ENCODE results near the gene PDK3.

The PDK3 gene

DNA sequence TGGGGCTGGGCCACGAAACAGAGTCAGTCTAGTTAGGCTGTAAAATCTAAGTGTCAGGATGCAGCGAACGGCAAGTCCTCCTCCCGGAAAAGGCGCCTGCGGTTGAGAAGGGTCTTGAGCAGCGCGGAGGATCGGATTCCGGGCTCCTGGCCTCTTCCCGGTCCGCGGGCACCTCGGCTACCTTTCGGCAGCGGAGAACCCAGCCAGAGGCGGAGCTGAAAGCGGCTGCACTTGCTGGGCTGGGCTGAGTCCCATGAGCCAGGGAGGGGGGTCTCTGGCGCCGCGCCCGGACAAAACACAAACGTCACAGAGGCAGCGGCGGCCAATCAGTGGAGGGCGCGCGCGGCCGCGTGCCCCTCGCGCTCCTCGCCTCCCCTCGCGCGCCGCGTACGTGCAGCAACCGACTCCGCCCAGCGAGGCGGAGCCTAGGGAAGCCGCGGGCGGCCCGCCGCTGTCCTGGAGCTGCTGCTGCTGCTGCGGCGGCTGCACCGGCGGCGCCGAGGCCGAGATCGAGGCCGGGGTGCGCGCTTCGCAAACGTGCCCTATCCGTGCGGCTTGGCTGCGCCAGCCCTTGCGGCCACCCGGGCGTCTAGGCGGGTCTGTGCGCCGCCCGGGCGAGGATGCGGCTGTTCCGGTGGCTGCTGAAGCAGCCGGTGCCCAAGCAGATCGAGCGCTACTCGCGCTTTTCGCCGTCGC is at the start of gene PDK3:
Gene PDK3 (plus strand): TSS at position 451 of the 696 bp plus-strand sequence. CDS start 170 bp downstream, at position 621.
- H3K4me3 ChIP-seq (ENCODE audit: low read length), result peak within 1 kb of the TSS; percentile 83
- TF ChIP-seq ZNF274 (IDR thresholded peaks at IDR 0.05; ENCODE audit: low read depth, low read length), result no peak

DNA sequence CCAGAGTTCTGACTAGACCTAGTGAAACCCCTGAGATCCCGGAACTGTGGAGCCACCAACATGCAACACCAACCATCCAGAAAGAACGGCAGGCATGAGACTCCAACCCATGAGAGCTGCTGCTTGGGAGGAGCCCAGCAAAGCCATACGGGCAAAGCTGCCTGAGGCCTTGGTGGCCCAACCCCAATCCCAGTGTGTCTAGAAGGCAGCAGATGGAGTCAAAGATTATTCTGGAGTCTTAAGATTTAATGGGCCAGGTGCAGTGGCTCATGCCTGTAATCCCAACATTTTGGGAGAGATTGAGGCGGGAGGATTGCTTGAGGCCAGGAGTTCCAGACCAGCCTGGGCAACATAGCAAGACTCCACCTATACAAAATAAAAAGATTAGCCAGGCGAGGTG is 49.2 kb upstream of the PDK3 start:
- TF ChIP-seq ZNF274 (IDR thresholded peaks at IDR 0.05; ENCODE audit: low read depth, low read length), result no peak
- no peak overlapping the region for H3K4me3 ChIP-seq (ENCODE audit: low read length)

DNA sequence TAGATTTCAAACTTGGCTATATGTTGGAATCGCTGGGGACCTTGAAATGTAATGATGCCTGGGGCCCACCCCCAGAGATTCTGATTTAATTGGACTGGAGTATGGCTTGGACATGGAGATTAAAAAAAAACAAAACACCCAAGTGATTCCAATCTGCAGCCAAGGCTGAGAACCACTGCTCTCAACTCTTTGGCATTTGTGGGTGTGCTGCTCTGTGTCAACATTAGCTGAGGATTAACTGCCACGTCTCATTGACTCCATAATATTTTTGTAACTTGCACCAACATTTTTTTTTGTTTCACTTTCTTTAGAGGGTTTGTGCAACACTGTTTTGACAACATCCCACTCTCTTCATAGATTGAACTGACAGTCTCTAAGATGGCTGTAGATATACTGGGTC is 41.1 kb upstream of the PDK3 start:
- no peak overlapping the region for H3K4me3 ChIP-seq (ENCODE audit: low read length)
- TF ChIP-seq ZNF274 (IDR thresholded peaks at IDR 0.05; ENCODE audit: low read depth, low read length), result no peak

DNA sequence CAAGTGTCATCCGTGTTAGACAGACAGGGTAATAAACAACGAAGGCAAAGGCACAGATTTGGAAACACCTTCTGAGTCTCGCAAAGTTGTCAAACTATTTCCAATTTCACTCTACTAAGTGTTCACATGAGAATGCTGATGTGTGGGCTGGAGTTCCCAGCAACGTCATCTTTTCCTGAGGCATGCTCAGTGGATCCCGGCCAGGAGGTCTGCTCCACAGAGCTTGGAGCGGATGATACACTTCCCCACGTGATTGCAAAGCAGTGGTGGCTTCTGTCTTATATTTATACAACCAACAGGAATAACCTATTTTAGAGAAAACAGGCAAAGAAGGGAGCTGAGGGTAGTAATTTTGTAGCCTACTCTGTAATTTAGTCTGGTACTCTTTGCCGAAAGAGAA is 40.1 kb upstream of the PDK3 start:
- TF ChIP-seq ZNF274 (IDR thresholded peaks at IDR 0.05; ENCODE audit: low read depth, low read length), result no peak
- H3K4me3 ChIP-seq (ENCODE audit: low read length), result no peak overlapping the region

DNA sequence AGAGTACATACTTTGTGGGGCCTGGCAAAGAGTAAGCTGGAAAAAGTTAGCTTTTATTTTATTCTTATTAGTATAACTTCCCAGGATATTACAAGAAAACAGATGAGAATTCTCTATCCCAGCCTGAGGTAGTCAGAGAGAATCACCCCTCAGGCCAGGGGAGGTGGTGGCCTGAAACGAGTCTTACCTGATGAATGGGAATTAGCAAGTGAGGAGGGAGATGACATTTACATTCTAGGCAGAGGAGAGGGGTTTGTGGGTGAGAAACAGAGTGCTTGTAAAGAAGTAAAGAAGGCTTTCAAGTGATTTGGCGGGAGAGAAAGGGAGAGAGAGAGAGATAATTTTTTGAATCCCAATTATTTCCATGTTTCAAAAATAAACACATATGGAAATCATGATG is 39.3 kb upstream of the PDK3 start:
- TF ChIP-seq ZNF274 (IDR thresholded peaks at IDR 0.05; ENCODE audit: low read depth, low read length), result no peak
- H3K4me3 ChIP-seq (ENCODE audit: low read length), result no peak overlapping the region

DNA sequence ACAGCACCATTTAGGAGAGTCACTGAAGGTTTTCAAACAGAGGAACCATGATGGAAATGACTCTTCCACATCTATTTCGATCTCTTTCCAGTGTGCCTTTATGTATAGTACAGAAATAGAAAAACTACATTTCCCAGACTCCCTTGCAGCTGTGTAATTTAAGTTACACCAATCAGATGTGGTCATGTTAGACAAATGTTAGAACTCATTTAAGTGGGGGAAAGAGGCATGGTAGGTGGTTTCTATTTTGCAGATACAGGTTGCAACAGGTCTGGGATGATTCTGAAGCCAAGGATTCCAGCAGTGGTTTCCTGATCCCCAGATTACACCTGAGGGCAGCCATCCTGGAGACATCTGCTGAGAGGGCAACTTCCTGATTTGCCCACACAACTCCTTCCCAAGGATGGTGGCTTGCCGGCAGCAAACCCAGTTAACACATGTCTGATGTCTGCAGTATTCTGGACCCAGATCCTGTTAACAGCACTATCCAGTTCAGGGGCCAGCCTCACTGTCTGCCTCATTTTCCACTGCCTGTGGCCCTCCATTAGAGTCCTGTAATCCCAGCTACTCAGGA is 38.7 kb upstream of the PDK3 start:
- no peak for TF ChIP-seq ZNF274 (IDR thresholded peaks at IDR 0.05; ENCODE audit: low read depth, low read length)
- no peak overlapping the region for H3K4me3 ChIP-seq (ENCODE audit: low read length)

DNA sequence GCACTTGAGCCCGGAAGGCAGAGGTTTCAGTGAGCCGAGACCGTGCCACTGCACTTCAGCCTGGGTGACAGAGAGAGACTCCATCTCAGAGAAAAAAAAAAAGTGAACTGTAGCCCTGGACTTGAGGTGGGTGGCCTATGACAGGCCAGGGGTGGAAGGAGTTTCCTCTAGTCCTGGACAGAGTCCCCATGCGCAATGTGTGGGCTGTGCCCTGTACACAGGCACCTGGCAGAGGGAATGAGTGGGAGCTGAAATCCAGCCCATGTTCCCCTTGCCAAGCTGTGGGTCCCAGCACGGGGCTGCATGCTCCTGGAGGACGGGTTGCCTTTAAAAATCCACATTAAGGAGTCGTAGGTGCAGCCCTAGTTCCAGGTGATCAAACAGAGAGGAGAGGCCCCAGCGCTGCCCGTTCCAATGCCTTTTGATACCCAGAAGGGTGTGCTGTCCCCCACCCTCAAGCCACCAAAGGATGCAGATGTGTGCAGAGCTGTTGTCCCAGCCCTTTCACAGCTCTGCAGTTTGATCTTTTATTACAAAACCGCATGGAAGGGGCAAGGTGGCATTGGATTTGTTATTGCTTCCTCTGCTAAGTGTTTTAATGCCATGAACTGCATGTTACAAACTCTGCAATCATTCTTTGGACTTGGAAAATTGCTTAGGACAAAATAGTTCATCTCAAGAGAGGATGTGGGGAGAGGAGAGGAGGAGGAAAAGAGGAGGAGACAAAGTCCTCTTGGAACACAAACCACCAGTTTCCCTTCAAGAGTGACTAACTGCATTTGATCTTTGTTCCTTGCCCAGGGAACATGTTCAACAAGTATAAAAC is 38.0 kb upstream of the PDK3 start:
- H3K4me3 ChIP-seq (ENCODE audit: low read length), result no peak overlapping the region
- TF ChIP-seq ZNF274 (IDR thresholded peaks at IDR 0.05; ENCODE audit: low read depth, low read length), result no peak

DNA sequence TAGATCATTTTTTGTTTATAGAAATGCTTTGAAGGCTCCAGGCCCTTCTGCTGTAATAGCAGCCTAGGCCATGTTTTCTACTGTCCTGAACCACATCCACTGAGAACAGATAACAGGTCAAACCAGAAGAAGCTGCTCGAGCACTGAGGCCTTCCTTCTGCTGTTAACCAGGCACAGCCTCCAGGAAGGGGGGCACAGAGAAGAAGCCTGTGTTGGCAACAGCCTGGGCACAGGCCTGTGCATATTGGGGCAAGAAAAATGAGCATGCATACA is 37.4 kb upstream of the PDK3 start:
- H3K4me3 ChIP-seq (ENCODE audit: low read length), result no peak overlapping the region
- no peak for TF ChIP-seq ZNF274 (IDR thresholded peaks at IDR 0.05; ENCODE audit: low read depth, low read length)

DNA sequence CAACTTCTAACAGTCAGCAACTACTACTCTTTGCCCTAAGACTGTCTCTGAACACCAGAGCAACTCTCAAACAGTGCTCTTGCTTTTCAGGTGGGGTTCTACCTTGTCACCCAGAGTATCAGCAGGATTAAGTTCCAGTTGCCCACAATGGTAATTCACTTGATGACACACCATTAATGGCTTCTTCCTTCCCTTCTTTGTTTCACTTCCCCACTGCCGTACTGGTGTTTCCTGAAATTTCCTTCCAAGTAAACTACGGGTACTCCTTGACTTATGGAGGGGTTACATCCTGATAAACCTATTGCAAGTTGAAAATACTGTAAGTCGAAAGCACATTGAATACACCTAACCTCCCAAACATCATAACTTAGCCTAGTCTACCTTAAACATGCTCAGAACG is 36.6 kb upstream of the PDK3 start:
- TF ChIP-seq ZNF274 (IDR thresholded peaks at IDR 0.05; ENCODE audit: low read depth, low read length), result no peak
- H3K4me3 ChIP-seq (ENCODE audit: low read length), result no peak overlapping the region

DNA sequence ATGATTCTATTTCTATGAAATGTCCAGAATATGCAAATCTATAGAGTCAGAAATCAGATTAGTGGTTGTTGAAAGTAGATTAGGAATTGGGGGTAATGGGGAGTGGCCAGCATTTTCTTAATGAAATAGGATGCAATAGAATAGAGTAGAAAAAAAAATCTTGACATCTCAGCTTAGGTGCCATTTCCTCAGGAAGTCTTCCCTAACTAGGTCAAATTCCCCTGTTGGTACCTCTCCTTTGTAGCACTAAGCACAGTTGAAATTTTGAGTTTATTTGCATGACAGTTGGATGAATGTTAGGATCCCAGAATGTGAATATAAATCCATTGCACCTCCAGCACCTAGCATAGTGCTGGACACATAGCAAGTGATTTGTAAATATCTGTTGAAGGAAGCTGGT is 30.0 kb upstream of the PDK3 start:
- H3K4me3 ChIP-seq (ENCODE audit: low read length), result no peak overlapping the region
- no peak for TF ChIP-seq ZNF274 (IDR thresholded peaks at IDR 0.05; ENCODE audit: low read depth, low read length)

DNA sequence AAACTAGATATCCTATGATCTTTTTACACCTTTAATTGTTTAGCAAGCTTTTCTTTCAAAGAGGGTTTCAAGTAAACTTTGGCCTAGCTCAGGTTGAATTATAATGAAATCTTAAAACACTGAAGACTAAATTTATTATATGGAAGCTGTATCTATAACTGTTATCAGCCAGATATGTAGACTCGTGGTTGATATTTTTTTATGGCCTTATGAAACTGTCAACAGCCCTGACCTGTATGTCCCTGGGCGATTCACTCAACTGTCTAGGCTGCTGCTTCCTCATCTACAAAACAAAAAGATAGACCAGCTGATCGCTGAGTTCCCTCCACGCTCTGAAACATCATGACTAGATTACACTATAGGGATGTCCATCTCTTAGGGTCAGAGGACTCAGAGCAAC is 21.2 kb upstream of the PDK3 start:
- H3K4me3 ChIP-seq (ENCODE audit: low read length), result no peak overlapping the region
- TF ChIP-seq ZNF274 (IDR thresholded peaks at IDR 0.05; ENCODE audit: low read depth, low read length), result no peak

DNA sequence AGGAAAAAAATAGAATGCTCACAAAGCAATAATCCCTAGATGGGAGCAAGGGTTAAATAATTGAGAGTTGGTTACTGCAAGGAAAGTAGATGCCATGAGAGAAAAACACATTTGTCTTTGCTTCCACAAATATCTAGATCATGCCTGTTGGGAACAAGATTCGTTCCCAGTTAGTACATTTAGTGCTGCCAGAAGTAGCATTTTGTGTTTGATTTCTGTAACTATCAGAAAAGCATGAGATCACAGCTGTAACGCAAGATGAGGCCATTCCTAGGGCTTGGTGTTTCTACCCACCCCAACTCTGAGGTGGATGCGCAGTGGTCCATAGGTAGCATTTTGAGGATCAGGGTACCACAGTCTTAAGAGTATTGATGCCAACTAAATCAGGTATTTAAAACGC is 20.4 kb upstream of the PDK3 start:
- no peak overlapping the region for H3K4me3 ChIP-seq (ENCODE audit: low read length)
- no peak for TF ChIP-seq ZNF274 (IDR thresholded peaks at IDR 0.05; ENCODE audit: low read depth, low read length)

DNA sequence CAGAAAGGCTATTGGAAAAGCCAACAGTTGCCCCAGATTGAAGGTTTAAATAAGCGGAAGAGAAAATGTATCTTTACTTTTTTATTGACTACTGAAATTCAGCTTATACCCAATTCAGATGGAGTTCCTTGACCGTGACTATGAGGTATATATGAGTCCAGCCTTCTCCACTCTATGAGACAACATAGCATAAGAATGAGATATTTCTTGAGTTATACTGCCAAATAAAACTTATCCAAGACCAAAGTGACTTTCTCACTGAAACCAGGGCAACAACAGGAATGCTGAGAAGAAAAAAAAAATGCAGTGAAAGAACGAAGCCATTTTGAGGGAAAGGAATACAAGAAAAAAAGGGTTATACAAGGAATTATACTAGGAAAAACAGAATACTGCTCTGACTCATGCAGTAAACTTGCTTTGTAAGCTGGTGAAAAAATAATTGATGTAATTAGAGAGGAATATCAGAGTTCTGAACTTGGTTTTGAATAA is 16.3 kb upstream of the PDK3 start:
- no peak for TF ChIP-seq ZNF274 (IDR thresholded peaks at IDR 0.05; ENCODE audit: low read depth, low read length)
- H3K4me3 ChIP-seq (ENCODE audit: low read length), result no peak overlapping the region

DNA sequence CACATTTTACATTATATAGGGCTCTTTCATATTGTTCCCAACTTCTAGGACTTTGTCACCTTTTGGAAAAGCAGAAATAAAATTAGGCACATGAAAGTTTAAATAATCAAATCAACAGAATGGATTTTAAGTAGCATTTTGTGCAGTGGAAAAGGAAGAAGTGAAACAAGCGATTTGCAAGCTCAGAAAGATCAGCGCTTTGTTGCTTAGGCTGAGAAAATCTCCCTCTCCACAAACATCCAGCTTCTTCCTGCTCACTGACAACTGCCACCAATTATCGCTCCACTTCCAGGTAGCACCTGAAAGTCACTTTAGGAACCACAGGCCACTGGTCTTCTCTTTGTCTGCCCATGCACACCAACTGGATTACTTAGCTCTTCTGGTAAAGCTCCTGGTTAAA is 2.0 kb upstream of the PDK3 start:
- no peak for TF ChIP-seq ZNF274 (IDR thresholded peaks at IDR 0.05; ENCODE audit: low read depth, low read length)
- no peak overlapping the region for H3K4me3 ChIP-seq (ENCODE audit: low read length)

DNA sequence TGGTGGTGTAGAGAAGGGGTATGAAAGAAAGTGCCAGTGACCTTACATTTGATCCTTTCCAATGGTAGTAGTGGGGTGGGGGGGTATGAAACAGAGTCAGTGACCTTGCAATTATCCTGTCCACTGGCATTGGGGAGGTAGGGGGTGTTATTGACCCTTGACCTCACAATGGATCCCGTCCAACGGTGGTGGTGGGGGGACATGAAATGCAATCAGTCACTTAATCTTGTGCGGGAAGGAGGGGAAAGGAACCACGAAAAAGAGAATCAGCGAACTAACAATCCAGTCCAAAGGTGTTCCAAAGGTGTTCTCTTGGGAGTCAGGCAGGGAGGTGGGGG is 619 bp upstream of the PDK3 start:
- TF ChIP-seq ZNF274 (IDR thresholded peaks at IDR 0.05; ENCODE audit: low read depth, low read length), result no peak
- peak overlapping the region; percentile 83 for H3K4me3 ChIP-seq (ENCODE audit: low read length)

Measured in GM08714 (cell line).